Measurements from ENCODE around the gene CAND1.

GRCh38 chr12:67364228-67364627 is 95.1 kb downstream of the CAND1 start:
- TF ChIP-seq FOXJ3 (CRISPR knock-in tag; IDR thresholded peaks at IDR 0.05; ENCODE audit: borderline replicate concordance) (no peak), KAT7 (CRISPR knock-in tag; IDR thresholded peaks at IDR 0.05; ENCODE audit: borderline replicate concordance) (no peak), CTCF (IDR thresholded peaks at IDR 0.05) (no peak), CREM (CRISPR knock-in tag; IDR thresholded peaks at IDR 0.05) (no peak), ATF3 (CRISPR knock-in tag; conservative IDR thresholded peaks at IDR 0.05) (no peak), MAX (CRISPR knock-in tag; IDR thresholded peaks at IDR 0.05) (no peak), SP1 (CRISPR knock-in tag; conservative IDR thresholded peaks at IDR 0.05) (no peak), SMAD3 (CRISPR knock-in tag; IDR thresholded peaks at IDR 0.05; ENCODE audit: borderline replicate concordance) (no peak), JUN (CRISPR knock-in tag; IDR thresholded peaks at IDR 0.05) (no peak), ZBTB43 (CRISPR knock-in tag; IDR thresholded peaks at IDR 0.05) (no peak), ATF2 (CRISPR knock-in tag; IDR thresholded peaks at IDR 0.05; ENCODE audit: borderline replicate concordance, low read depth) (no peak), ESRRA (CRISPR knock-in tag; IDR thresholded peaks at IDR 0.05; ENCODE audit: borderline replicate concordance) (no peak), USF2 (CRISPR knock-in tag; IDR thresholded peaks at IDR 0.05) (no peak)

Data from WTC11 (cell line).